GM23338 (cell line): ENCODE data around the gene LRMDA. TPM values are rescaled to one million over a fixed set of nuclear protein-coding genes. Genes with fewer than 3 reads are reported as not detected.

Experiments used
- ATAC-seq: fragments of 200-7000 bp; cut with Tn5 transposase; 3 replicates; pipeline ENCODE4 v1.9.1; 2020
- DNase-seq: peaks from one replicate; pipeline ENCODE4 v3.0.0-alpha.2; 2015; ENCODE audit warnings: low spot score
- H2AFZ ChIP-seq: fragments of 200-600 bp; sonication (generic); 2 replicates; pipeline ENCODE4 v1.8.0; 2016; ENCODE audit warnings: antibody characterized with exemption, mild to moderate bottlenecking, moderate library complexity
- H3F3A ChIP-seq: fragments of 200-600 bp; sonication (generic); replicated peaks from 2 replicates; pipeline ENCODE4 v1.8.0; 2017; ENCODE audit warnings: antibody characterized with exemption, mixed run types, low read depth
- H3K27ac ChIP-seq: fragments of 200-600 bp; sonication (generic); 2 replicates; pipeline ENCODE4 v1.6.1; 2016; ENCODE audit warnings: low read depth
- H3K27me3 ChIP-seq: fragments of 200-600 bp; sonication (generic); 2 replicates; pipeline ENCODE4 v1.8.0; 2016; ENCODE audit warnings: mild to moderate bottlenecking, mixed run types, moderate library complexity; ENCODE audit not compliant: insufficient read depth
- H3K36me3 ChIP-seq: fragments of 200-600 bp; sonication (generic); 2 replicates; pipeline ENCODE4 v1.8.0; 2016; ENCODE audit warnings: mild to moderate bottlenecking; ENCODE audit not compliant: insufficient read depth
- H3K4me1 ChIP-seq: fragments of 200-600 bp; sonication (generic); 2 replicates; pipeline ENCODE4 v1.8.0; 2016; ENCODE audit warnings: mild to moderate bottlenecking, moderate library complexity; ENCODE audit not compliant: insufficient read depth
- H3K4me2 ChIP-seq: fragments of 200-600 bp; sonication (generic); 2 replicates; pipeline ENCODE4 v1.7.1; 2017; ENCODE audit warnings: mixed run types
- H3K4me3 ChIP-seq: fragments of 200-600 bp; sonication (generic); 2 replicates; pipeline ENCODE4 v1.6.1; 2016; ENCODE audit warnings: mixed run types
- H3K79me2 ChIP-seq: fragments of 200-600 bp; sonication (generic); replicated peaks from 2 replicates; pipeline ENCODE4 v1.8.0; 2017; ENCODE audit warnings: mild to moderate bottlenecking; ENCODE audit not compliant: insufficient read depth
- H3K9me2 ChIP-seq: fragments of 200-600 bp; sonication (generic); 2 replicates; pipeline ENCODE4 v1.8.0; 2017; ENCODE audit not compliant: insufficient read depth
- H4K20me1 ChIP-seq: fragments of 200-600 bp; sonication (generic); replicated peaks from 2 replicates; pipeline ENCODE4 v1.8.0; 2017; ENCODE audit warnings: mild to moderate bottlenecking; ENCODE audit not compliant: insufficient read depth
- H3K27ac Mint-ChIP-seq: 2 replicates; pipeline ENCODE4 v1.8.0; 2020; ENCODE audit warnings: inconsistent platforms, mild to moderate bottlenecking, moderate library complexity, mixed read lengths
- H3K27me3 Mint-ChIP-seq: 3 replicates; pipeline ENCODE4 v1.8.0; 2022; ENCODE audit warnings: low read depth, mild to moderate bottlenecking, moderate library complexity, mixed read lengths, inconsistent platforms; ENCODE audit not compliant: insufficient read depth, poor library complexity
- H3K36me3 Mint-ChIP-seq: 3 replicates; pipeline ENCODE4 v1.8.0; 2021; ENCODE audit warnings: low read depth, mild to moderate bottlenecking, inconsistent platforms, moderate library complexity, mixed read lengths
- H3K4me1 Mint-ChIP-seq: 3 replicates; pipeline ENCODE4 v1.8.0; 2020; ENCODE audit warnings: mild to moderate bottlenecking, inconsistent platforms, mixed read lengths
- H3K4me3 Mint-ChIP-seq: 3 replicates; pipeline ENCODE4 v1.8.0; 2021; ENCODE audit warnings: moderate library complexity, mild to moderate bottlenecking, inconsistent platforms, mixed read lengths
- H3K9me3 Mint-ChIP-seq: 3 replicates; pipeline ENCODE4 v1.8.0; 2020; ENCODE audit warnings: moderate library complexity, mild to moderate bottlenecking, inconsistent platforms, mixed read lengths
- CREB1 ChIP-seq: fragments of 250-450 bp; sonication (Bioruptor Pico); IDR thresholded peaks from 2 replicates; pipeline ENCODE4 v1.5.0; 2020; ENCODE audit warnings: low read depth, mild to moderate bottlenecking, moderate library complexity
- EZH2 ChIP-seq: fragments of 200-600 bp; sonication (generic); IDR thresholded peaks from one replicate; pipeline ENCODE4 v1.8.0; 2017; ENCODE audit warnings: antibody characterized with exemption, mild to moderate bottlenecking, low read depth; ENCODE audit not compliant: unreplicated experiment
- EZH2phosphoT487 ChIP-seq: fragments of 200-600 bp; sonication (generic); IDR thresholded peaks from one replicate; pipeline ENCODE4 v1.8.1; 2018; ENCODE audit warnings: antibody characterized with exemption; ENCODE audit not compliant: unreplicated experiment
- JUNB ChIP-seq: IDR thresholded peaks from one replicate; pipeline ENCODE4 v1.6.1; 2016; ENCODE audit warnings: antibody characterized with exemption; ENCODE audit not compliant: unreplicated experiment
- NANOG ChIP-seq: IDR thresholded peaks from 2 replicates; pipeline ENCODE4 v1.6.1; 2016; ENCODE audit warnings: antibody characterized with exemption, borderline replicate concordance
- POLR2AphosphoS5 ChIP-seq: IDR thresholded peaks from 2 replicates; pipeline ENCODE4 v1.6.1; 2016; ENCODE audit warnings: antibody characterized with exemption, low read depth
- REST ChIP-seq: IDR thresholded peaks from one replicate; pipeline ENCODE4 v1.6.1; 2018; ENCODE audit warnings: antibody characterized with exemption; ENCODE audit not compliant: unreplicated experiment
- ZNF114 ChIP-seq: fragments of 250-450 bp; sonication (Bioruptor Pico); IDR thresholded peaks from 2 replicates; pipeline ENCODE4 v1.5.0; 2020; ENCODE audit warnings: mild to moderate bottlenecking, moderate library complexity
- polyA plus RNA-seq: library from polyadenylated mRNA; unstranded; fragments of >200 nt; fragmentation: Nextera tagmentation; extraction: Ambion mirVana; gene quantifications from 2 replicates; pipeline ENCODE4 v1.2.1, GENCODE V29; 2016
- total RNA-seq: library from RNA; depleted of rRNA; stranded (reverse); fragments of >200 nt; shearing (Covaris generic); gene quantifications from 2 replicates; pipeline ENCODE4 v1.2.3, GENCODE V29; 2014
- TF ChIP-seq, protein P1 (sequence below), 2 experiments: fragments of 200-600 bp in 1 of 2; sonication (generic) in 1 of 2; conservative IDR thresholded peaks; 2 replicates each; pipeline versions ENCODE4 v1.5.1 to v1.6.1; 2016 to 2017; ENCODE audit warnings: antibody characterized with exemption in 2 of 2, low read depth in 2 of 2, mild to moderate bottlenecking in 2 of 2, moderate library complexity in 1 of 2
- TF ChIP-seq, protein P2 (sequence below): IDR thresholded peaks from 2 replicates; pipeline ENCODE4 v1.6.1; 2016; ENCODE audit warnings: antibody characterized with exemption

Gene LRMDA
- total and polyA plus RNA-seq, 2 experiments from 2014 or later, result 0.90 to 1.8 TPM

GRCh38 chr10:75599875-75600648 is 168.6 kb downstream of the LRMDA start:
- Mint-ChIP-seq H3K4me1 (peaks cover 46% of the 10 kb centered on the region), H3K9me3 (no peaks in the 10 kb centered on the region), H3K4me3 (no peak overlapping the region), H3K27ac (no peak overlapping the region), H3K27me3 (peaks cover 46% of the 10 kb centered on the region), H3K36me3 (no peaks in the 10 kb centered on the region)
- Histone ChIP-seq H3K4me1 (peaks cover 37% of the 10 kb centered on the region), H3K36me3 (no peaks in the 10 kb centered on the region), H2AFZ (no peak overlapping the region), H3K27ac (no peak overlapping the region), H3K79me2 (no peaks in the 10 kb centered on the region), H3K9me2 (no peaks in the 10 kb centered on the region), H3F3A (no peaks in the 10 kb centered on the region), H3K27me3 (peaks cover 75% of the 10 kb centered on the region), H3K4me2 (no peak overlapping the region), H4K20me1 (peaks cover 5% of the 10 kb centered on the region; the same call in 1 of the 2 replicates), H3K4me3 (no peak overlapping the region)
- DNase-seq, result peak; percentile 74
- TF ChIP-seq EZH2phosphoT487 (no peak), NANOG (no peak), EZH2 (no peak)
- peak; percentile 94 for ATAC-seq

DNA sequence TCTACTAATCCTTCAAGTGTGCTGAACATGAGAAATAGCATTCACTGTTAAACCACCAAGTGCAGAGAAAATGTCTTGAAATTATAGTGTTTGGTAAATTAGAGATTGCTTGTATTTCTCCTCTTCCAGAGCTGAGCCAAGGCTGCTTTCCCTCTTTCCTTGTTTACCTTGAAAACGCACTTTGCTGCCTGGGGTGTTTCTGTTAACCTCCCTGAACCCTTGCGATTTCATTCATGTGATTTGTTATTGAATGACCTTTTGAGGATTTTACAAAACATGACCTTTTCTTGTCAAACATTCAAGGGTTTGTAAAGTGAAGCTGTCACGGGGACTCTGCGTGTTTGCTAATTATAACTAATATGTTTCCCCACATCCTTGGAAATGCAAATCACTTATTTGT is 169.4 kb downstream of the LRMDA start:
- ATAC-seq, result peak; percentile 35
- H3K27me3 Mint-ChIP-seq, result peaks cover 50% of the 10 kb centered on the region
- TF ChIP-seq, protein P1, sequence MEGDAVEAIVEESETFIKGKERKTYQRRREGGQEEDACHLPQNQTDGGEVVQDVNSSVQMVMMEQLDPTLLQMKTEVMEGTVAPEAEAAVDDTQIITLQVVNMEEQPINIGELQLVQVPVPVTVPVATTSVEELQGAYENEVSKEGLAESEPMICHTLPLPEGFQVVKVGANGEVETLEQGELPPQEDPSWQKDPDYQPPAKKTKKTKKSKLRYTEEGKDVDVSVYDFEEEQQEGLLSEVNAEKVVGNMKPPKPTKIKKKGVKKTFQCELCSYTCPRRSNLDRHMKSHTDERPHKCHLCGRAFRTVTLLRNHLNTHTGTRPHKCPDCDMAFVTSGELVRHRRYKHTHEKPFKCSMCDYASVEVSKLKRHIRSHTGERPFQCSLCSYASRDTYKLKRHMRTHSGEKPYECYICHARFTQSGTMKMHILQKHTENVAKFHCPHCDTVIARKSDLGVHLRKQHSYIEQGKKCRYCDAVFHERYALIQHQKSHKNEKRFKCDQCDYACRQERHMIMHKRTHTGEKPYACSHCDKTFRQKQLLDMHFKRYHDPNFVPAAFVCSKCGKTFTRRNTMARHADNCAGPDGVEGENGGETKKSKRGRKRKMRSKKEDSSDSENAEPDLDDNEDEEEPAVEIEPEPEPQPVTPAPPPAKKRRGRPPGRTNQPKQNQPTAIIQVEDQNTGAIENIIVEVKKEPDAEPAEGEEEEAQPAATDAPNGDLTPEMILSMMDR (conservative IDR thresholded peaks at IDR 0.05; ENCODE audit: low read depth in 2 of 2), result no peak
- TF ChIP-seq REST (no peak), POLR2AphosphoS5 (no peak), ZNF114 (CRISPR knock-in tag) (no peak), CREB1 (CRISPR knock-in tag) (no peak), JUNB (no peak), NANOG (no peak), EZH2 (no peak)
- TF ChIP-seq, protein P2, sequence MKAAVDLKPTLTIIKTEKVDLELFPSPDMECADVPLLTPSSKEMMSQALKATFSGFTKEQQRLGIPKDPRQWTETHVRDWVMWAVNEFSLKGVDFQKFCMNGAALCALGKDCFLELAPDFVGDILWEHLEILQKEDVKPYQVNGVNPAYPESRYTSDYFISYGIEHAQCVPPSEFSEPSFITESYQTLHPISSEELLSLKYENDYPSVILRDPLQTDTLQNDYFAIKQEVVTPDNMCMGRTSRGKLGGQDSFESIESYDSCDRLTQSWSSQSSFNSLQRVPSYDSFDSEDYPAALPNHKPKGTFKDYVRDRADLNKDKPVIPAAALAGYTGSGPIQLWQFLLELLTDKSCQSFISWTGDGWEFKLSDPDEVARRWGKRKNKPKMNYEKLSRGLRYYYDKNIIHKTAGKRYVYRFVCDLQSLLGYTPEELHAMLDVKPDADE, result no peak

More for the DNA sequence above, 169.4 kb downstream of the LRMDA start:
- no peaks in the 10 kb centered on the region for H3K79me2 ChIP-seq
- H3K4me3 ChIP-seq, result no peak overlapping the region
- peaks cover 5% of the 10 kb centered on the region; the same call in 1 of the 2 replicates for H4K20me1 ChIP-seq
- no peak overlapping the region for H2AFZ ChIP-seq
- no peak overlapping the region for H3K4me3 Mint-ChIP-seq
- no peak overlapping the region for H3K27ac ChIP-seq
- peaks cover 46% of the 10 kb centered on the region for H3K4me1 Mint-ChIP-seq
- H3K4me1 ChIP-seq, result peaks cover 37% of the 10 kb centered on the region
- no peak overlapping the region; the same call in 1 of the 2 replicates for H3K4me2 ChIP-seq
- H3F3A ChIP-seq, result no peaks in the 10 kb centered on the region
- H3K27ac Mint-ChIP-seq, result no peak overlapping the region
- H3K27me3 ChIP-seq, result peaks cover 77% of the 10 kb centered on the region
- H3K9me3 Mint-ChIP-seq, result no peaks in the 10 kb centered on the region
- no peak for DNase-seq
- no peaks in the 10 kb centered on the region for H3K36me3 Mint-ChIP-seq
- no peaks in the 10 kb centered on the region for H3K36me3 ChIP-seq
- H3K9me2 ChIP-seq, result no peaks in the 10 kb centered on the region
